GM13976 (cell line): ENCODE results near the gene NOP16.

Experiments
- DNase-seq: peaks from one replicate; pipeline ENCODE4 v3.0.0; 2012; ENCODE audit warnings: low spot score
- in situ Hi-C: fragments of 300-500 bp; cut with MboI; formaldehyde crosslinking; loops from one replicate; pipeline ENCODE4 v1.12.0; 2022; ENCODE audit warnings: low sequenced_read_pairs, mixed read lengths, inconsistent platforms; ENCODE audit not compliant: unreplicated experiment
- TF ChIP-seq, protein P1 (sequence below): IDR thresholded peaks from 2 replicates; pipeline ENCODE4 v1.5.1; 2012; ENCODE audit warnings: borderline replicate concordance, mild to moderate bottlenecking; ENCODE audit not compliant: insufficient read depth; ENCODE audit errors: extremely low read depth, missing control alignments, control extremely low read depth

Gene NOP16

DNA sequence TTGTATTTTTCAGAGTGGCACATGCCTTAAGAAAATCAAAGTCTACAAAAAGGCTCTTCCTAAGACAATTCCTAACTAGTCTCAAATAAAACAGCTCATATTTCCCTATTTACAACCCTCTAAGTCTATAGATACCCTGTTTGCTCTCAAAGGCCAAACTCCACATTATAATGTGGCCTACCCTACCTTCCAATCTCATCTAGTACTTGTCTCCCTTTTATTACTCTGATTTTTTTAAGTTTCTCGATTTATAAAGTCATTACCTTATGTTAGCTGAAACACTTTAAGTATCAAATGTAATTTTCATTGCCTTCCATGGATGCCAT, 46.3 kb downstream of the NOP16 start:
- in situ Hi-C loops: no loop called here
- DNase-seq: no peak
- TF ChIP-seq, protein P1, sequence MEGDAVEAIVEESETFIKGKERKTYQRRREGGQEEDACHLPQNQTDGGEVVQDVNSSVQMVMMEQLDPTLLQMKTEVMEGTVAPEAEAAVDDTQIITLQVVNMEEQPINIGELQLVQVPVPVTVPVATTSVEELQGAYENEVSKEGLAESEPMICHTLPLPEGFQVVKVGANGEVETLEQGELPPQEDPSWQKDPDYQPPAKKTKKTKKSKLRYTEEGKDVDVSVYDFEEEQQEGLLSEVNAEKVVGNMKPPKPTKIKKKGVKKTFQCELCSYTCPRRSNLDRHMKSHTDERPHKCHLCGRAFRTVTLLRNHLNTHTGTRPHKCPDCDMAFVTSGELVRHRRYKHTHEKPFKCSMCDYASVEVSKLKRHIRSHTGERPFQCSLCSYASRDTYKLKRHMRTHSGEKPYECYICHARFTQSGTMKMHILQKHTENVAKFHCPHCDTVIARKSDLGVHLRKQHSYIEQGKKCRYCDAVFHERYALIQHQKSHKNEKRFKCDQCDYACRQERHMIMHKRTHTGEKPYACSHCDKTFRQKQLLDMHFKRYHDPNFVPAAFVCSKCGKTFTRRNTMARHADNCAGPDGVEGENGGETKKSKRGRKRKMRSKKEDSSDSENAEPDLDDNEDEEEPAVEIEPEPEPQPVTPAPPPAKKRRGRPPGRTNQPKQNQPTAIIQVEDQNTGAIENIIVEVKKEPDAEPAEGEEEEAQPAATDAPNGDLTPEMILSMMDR: no peak

DNA sequence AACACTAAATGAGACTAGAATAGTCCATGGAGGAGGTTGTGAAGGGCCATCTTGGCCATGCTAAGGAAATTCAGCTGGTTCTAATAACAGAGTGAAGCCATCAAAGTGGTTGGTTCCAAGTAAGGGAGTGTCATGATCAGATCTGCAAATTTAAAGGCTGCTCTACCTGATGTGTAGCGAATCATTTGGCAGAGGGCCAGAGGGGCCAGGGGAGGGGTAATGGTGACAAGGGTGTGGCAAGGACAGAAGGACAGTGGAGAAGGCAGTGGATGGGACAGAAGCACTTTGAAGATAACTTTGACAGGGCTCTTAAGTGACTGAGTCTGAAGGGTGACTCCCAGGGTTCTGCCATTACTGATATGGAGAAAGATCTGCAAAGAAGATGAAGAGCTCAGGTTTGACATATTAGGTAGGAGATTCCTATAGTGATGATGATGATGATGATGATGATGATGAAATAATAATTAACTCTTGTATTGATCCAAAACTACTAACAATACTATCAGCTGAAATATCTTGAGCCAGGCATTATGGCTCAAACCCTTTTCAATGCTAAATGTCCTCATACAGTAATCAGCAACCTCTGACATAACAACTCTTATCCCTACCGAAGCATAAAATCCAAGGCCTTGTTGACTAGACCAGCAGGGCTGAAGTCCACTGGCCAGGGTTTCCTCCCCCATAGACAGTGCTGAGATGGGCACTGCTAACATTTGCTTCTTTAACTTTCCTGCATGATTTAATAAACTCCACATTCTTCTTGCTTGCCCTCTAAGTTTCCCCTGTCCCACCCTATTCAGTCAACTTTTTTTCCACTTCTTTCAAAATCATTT, 46.9 kb downstream of the NOP16 start:
- no peak for DNase-seq
- in situ Hi-C loops: no loop called here
- TF ChIP-seq, protein P1: no peak

DNA sequence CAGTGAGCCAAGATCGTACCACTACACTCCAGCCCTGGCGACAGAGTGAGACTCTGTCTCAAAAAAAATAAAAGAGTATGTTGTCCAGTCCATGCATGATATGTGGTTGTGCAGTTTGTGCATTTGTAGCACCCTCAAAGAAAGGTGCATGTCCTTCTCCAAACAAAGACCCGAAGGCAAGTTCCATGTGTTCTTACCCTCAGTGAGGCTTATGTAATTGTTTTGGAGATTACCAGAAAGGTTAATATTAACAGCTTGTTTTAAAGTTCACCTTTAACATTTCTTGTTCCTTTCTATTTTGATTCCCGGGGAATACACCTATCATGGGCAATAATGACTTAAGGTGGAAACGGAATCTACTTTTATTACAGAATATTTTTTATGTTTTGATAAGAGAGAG, 49.1 kb downstream of the NOP16 start:
- in situ Hi-C loops: no loop called here
- DNase-seq: no peak
- TF ChIP-seq, protein P1: no peak

DNA sequence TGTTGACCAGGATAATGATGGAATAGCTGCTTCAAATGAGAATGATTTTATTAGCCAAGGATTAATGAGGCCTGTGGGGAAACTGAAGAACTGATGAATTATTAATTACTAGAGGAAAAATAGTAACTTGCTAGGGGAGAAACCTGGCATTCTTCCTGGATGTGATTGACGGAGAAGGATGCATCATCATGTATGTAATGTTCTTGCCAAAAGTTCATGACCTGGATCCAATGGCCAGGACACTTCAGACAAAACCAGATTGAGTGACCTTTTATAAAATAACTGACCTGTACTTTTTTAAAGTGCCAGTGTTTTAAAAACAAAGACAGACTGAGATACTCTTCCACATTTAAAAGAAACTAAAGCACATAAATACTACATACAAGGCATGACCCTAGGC, 50.5 kb downstream of the NOP16 start:
- no peak for DNase-seq
- in situ Hi-C loops: no loop called here
- TF ChIP-seq, protein P1: no peak

DNA sequence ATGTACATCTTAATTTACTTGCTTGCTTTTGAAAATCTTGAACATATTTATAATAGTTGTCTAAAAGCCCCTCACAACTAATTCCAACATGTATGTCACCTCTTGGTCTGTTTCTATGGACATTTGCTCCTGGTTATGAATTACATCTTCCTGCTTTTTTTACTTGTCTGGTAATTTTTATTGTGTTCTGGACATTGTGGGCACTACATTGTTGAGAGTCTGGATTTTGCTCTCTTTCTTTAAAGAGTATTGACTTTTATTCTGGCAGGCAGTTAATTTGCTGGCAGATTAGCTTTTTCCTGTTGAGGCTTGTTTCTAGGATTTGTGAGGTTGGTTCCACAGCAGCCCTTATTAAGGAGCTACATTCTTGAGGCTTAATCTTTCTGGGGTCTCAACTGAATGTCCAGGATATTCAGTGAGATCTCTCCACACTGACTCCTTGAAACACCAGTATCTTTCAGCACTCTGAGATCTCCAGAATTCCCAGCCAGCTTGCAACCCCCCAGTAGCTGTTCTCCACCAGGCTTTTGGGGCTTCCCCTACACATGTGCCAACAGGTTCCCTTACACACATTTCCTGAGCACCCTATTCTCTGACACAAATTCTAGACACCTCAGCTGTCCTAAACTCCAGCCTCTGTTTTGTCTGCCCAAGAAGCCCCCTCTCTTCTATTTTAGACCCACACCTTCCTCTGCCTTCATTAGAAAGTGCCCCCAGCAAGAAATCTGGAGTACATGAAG, 54.2 kb downstream of the NOP16 start:
- TF ChIP-seq, protein P1: no peak
- in situ Hi-C loops: no loop called here
- DNase-seq: no peak
